Trophoblast cell (in vitro differentiated cells and primary cell): ENCODE results near the gene KLF6.

Experiments used
- DNase-seq, 2 donors: peaks; one replicate each; pipeline ENCODE4 v3.0.0-alpha.2; 2016
- H2AFZ ChIP-seq: 2 replicates; pipeline ENCODE4 v1.6.1; 2013; ENCODE audit warnings: low read length, moderate library complexity, mild to moderate bottlenecking; ENCODE audit not compliant: insufficient read depth, poor library complexity
- H2AK5ac ChIP-seq: 2 replicates; pipeline ENCODE4 v1.6.1; 2013; ENCODE audit warnings: mild to moderate bottlenecking, low read length
- H2BK120ac ChIP-seq: 2 replicates; pipeline ENCODE4 v1.6.1; 2013; ENCODE audit warnings: low read length, mild to moderate bottlenecking, moderate library complexity; ENCODE audit not compliant: insufficient read depth, poor library complexity
- H2BK12ac ChIP-seq: 2 replicates; pipeline ENCODE4 v1.6.1; 2013; ENCODE audit warnings: mild to moderate bottlenecking, low read length, moderate library complexity
- H2BK5ac ChIP-seq: 2 replicates; pipeline ENCODE4 v1.6.1; 2013; ENCODE audit warnings: low read length, low read depth, moderate library complexity, mild to moderate bottlenecking; ENCODE audit not compliant: poor library complexity
- H3K14ac ChIP-seq: 2 replicates; pipeline ENCODE4 v1.6.1; 2013; ENCODE audit warnings: mild to moderate bottlenecking, low read length
- H3K18ac ChIP-seq: 2 replicates; pipeline ENCODE4 v1.6.1; 2013; ENCODE audit warnings: mild to moderate bottlenecking, low read length
- H3K23ac ChIP-seq: 2 replicates; pipeline ENCODE4 v1.6.1; 2013; ENCODE audit warnings: low read length
- H3K27ac ChIP-seq: 2 replicates; pipeline ENCODE4 v1.5.1; 2013; ENCODE audit warnings: low read depth, mild to moderate bottlenecking, inconsistent platforms, low read length, moderate library complexity
- H3K27me3 ChIP-seq: 2 replicates; pipeline ENCODE4 v1.6.1; 2013; ENCODE audit warnings: inconsistent platforms, mild to moderate bottlenecking, low read length, moderate library complexity; ENCODE audit not compliant: insufficient read depth
- H3K36me3 ChIP-seq, 2 experiments: 1 replicate in 1 of 2; 2 replicates in 1 of 2; pipeline ENCODE4 v1.6.1; 2013; ENCODE audit warnings: low read length in 2 of 2, mild to moderate bottlenecking in 2 of 2, moderate library complexity in 1 of 2; ENCODE audit not compliant: insufficient read depth in 2 of 2, control insufficient read depth in 1 of 2
- H3K4ac ChIP-seq: 2 replicates; pipeline ENCODE4 v1.6.1; 2013; ENCODE audit warnings: low read depth, mild to moderate bottlenecking, low read length, moderate library complexity
- H3K4me1 ChIP-seq, 2 experiments: 1 replicate in 1 of 2; 2 replicates in 1 of 2; pipeline ENCODE4 v1.6.1; 2013; ENCODE audit warnings: low read length in 2 of 2, mild to moderate bottlenecking in 2 of 2, moderate library complexity in 1 of 2; ENCODE audit not compliant: insufficient read depth in 2 of 2, control insufficient read depth in 1 of 2
- H3K4me2 ChIP-seq: 2 replicates; pipeline ENCODE4 v1.6.1; 2013; ENCODE audit warnings: inconsistent platforms, mild to moderate bottlenecking, low read length, moderate library complexity
- H3K4me3 ChIP-seq: 2 replicates; pipeline ENCODE4 v1.5.1; 2013; ENCODE audit warnings: mild to moderate bottlenecking, low read depth, low read length, inconsistent platforms
- H3K79me1 ChIP-seq: one replicate; pipeline ENCODE4 v1.6.1; 2013; ENCODE audit warnings: low read length
- H3K79me2 ChIP-seq: 2 replicates; pipeline ENCODE4 v1.6.1; 2013; ENCODE audit warnings: low read length, mild to moderate bottlenecking; ENCODE audit not compliant: control insufficient read depth, insufficient read depth, poor library complexity
- H3K9ac ChIP-seq: 2 replicates; pipeline ENCODE4 v1.6.1; 2013; ENCODE audit warnings: mild to moderate bottlenecking, low read length
- H3K9me3 ChIP-seq: 2 replicates; pipeline ENCODE4 v1.6.1; 2013; ENCODE audit warnings: low read depth, mild to moderate bottlenecking, control low read depth, inconsistent platforms, low read length; ENCODE audit not compliant: insufficient read depth
- H4K12ac ChIP-seq: 2 replicates; pipeline ENCODE4 v1.6.1; 2013; ENCODE audit warnings: low read depth, mild to moderate bottlenecking, low read length, moderate library complexity
- H4K8ac ChIP-seq: 2 replicates; pipeline ENCODE4 v1.6.1; 2013; ENCODE audit warnings: low read depth, mild to moderate bottlenecking, low read length, moderate library complexity
- H4K91ac ChIP-seq: one replicate; pipeline ENCODE4 v1.6.1; 2013; ENCODE audit warnings: low read depth, mild to moderate bottlenecking, low read length, moderate library complexity
- WGBS: extraction: QIAGEN DNeasy Blood & Tissue Kit; methylation state at CpG from one replicate; pipeline ENCODE4 v1.1.7; 2013; ENCODE audit warnings: missing lambda C conversion rate; ENCODE audit not compliant: insufficient read length, insufficient coverage; ENCODE audit errors: extremely low coverage; 5-methylcytosine and 5-hydroxymethylcytosine counted together

KLF6 gene

GRCh38 chr10:3761904-3762303, 23.1 kb downstream of the KLF6 start:
- Histone ChIP-seq H4K91ac (no peak overlapping the region), H3K9ac (no peak overlapping the region), H4K12ac (no peak overlapping the region), H3K4me2 (no peak overlapping the region), H3K36me3 (no peaks in the 10 kb centered on the region), H3K79me2 (no peaks in the 10 kb centered on the region), H3K9me3 (no peaks in the 10 kb centered on the region), H2BK120ac (no peak overlapping the region), H4K8ac (no peak overlapping the region), H3K18ac (no peak overlapping the region), H3K14ac (no peak overlapping the region), H2AFZ (no peak overlapping the region), H3K4me3 (no peak overlapping the region), H2AK5ac (no peak overlapping the region), H3K4ac (no peak overlapping the region), H3K27ac (no peak overlapping the region), H3K79me1 (peaks cover 25% of the 10 kb centered on the region), H3K4me1 (peaks cover 25 to 36% of the 10 kb centered on the region in 2 experiments), H3K23ac (no peak overlapping the region), H2BK5ac (no peak overlapping the region), H2BK12ac (no peak overlapping the region), H3K27me3 (no peaks in the 10 kb centered on the region)
- peak; percentile 91 to 97 for DNase-seq
- WGBS, result no CpG with 5 or more reads among the region's 5 CpGs

GRCh38 chr10:3761021-3761686, 23.9 kb downstream of the KLF6 start:
- no peak overlapping the region for H3K23ac ChIP-seq
- H3K4ac ChIP-seq, result no peak overlapping the region
- peak overlapping the region; percentile 36 for H3K14ac ChIP-seq
- H3K4me2 ChIP-seq, result no peak overlapping the region
- H3K27me3 ChIP-seq, result no peaks in the 10 kb centered on the region
- H3K36me3 ChIP-seq, result no peaks in the 10 kb centered on the region
- no peaks in the 10 kb centered on the region for H3K9me3 ChIP-seq
- no peak overlapping the region for H4K8ac ChIP-seq
- peaks cover 27 to 38% of the 10 kb centered on the region in 2 experiments for H3K4me1 ChIP-seq
- H2BK120ac ChIP-seq, result peak overlapping the region; percentile 48
- peaks cover 28% of the 10 kb centered on the region for H3K79me1 ChIP-seq
- no peaks in the 10 kb centered on the region for H3K79me2 ChIP-seq
- no peak overlapping the region for H4K12ac ChIP-seq
- WGBS, result no CpG with 5 or more reads among the region's 8 CpGs
- peak overlapping the region; percentile 67 for H4K91ac ChIP-seq
- H2BK12ac ChIP-seq, result peak overlapping the region; percentile 78
- H3K4me3 ChIP-seq, result no peak overlapping the region
- no peak for DNase-seq
- H3K27ac ChIP-seq, result peak overlapping the region; percentile 69
- peak overlapping the region; percentile 45 for H3K18ac ChIP-seq
- H3K9ac ChIP-seq, result no peak overlapping the region
- peak overlapping the region; percentile 31 for H2AK5ac ChIP-seq
- peak overlapping the region; percentile 23 for H2BK5ac ChIP-seq
- H2AFZ ChIP-seq, result no peak overlapping the region

- Histone ChIP-seq H3K9ac (no peak overlapping the region), H3K79me2 (no peaks in the 10 kb centered on the region), H2BK5ac (no peak overlapping the region), H4K8ac (no peak overlapping the region), H3K4ac (no peak overlapping the region), H2BK120ac (peak overlapping the region; percentile 56), H3K14ac (peak overlapping the region; percentile 36), H2AK5ac (peak overlapping the region; percentile 85), H3K4me1 (peaks cover 34 to 44% of the 10 kb centered on the region in 2 experiments), H3K27ac (no peak overlapping the region), H3K27me3 (no peaks in the 10 kb centered on the region), H3K9me3 (no peaks in the 10 kb centered on the region), H3K4me3 (no peak overlapping the region), H2BK12ac (peak overlapping the region; percentile 48), H2AFZ (no peak overlapping the region), H3K36me3 (no peaks in the 10 kb centered on the region), H3K18ac (peak overlapping the region; percentile 28), H4K91ac (peak overlapping the region; percentile 66), H3K23ac (no peak overlapping the region), H3K4me2 (no peak overlapping the region), H3K79me1 (peaks cover 33% of the 10 kb centered on the region), H4K12ac (no peak overlapping the region)
- DNase-seq, result no peak
- no CpG with 5 or more reads among the region's 14 CpGs for WGBS
These were observed 24.9 kb downstream of the KLF6 start for GRCh38 chr10:3760083-3760482.

- no CpG with 5 or more reads among the region's 2 CpGs for WGBS
- no peak overlapping the region for H3K23ac ChIP-seq
- no peak overlapping the region for H2BK5ac ChIP-seq
- no peak overlapping the region for H4K12ac ChIP-seq
- H3K4ac ChIP-seq, result no peak overlapping the region
- H3K36me3 ChIP-seq, result no peaks in the 10 kb centered on the region
- H2AK5ac ChIP-seq, result no peak overlapping the region
- no peak overlapping the region for H3K4me2 ChIP-seq
- H2BK120ac ChIP-seq, result no peak overlapping the region
- H3K79me2 ChIP-seq, result no peaks in the 10 kb centered on the region
- H3K18ac ChIP-seq, result no peak overlapping the region
- no peak overlapping the region for H4K91ac ChIP-seq
- DNase-seq, result no peak
- H3K27me3 ChIP-seq, result no peaks in the 10 kb centered on the region
- H2BK12ac ChIP-seq, result peak overlapping the region; percentile 48
- H3K9me3 ChIP-seq, result no peaks in the 10 kb centered on the region
- H3K79me1 ChIP-seq, result peaks cover 35% of the 10 kb centered on the region
- H4K8ac ChIP-seq, result no peak overlapping the region
- H3K4me1 ChIP-seq, result peaks cover 30 to 41% of the 10 kb centered on the region in 2 experiments
- no peak overlapping the region for H3K4me3 ChIP-seq
- H3K14ac ChIP-seq, result no peak overlapping the region
- no peak overlapping the region for H2AFZ ChIP-seq
- H3K9ac ChIP-seq, result no peak overlapping the region
- no peak overlapping the region for H3K27ac ChIP-seq
These were observed 25.6 kb downstream of the KLF6 start for GRCh38 chr10:3759397-3759796.
